Coronary artery (tissue), 2 donors: ENCODE results near the gene SMG5.
A peak's percentile ranks its signal among the peaks of the same experiment; 100 is the strongest.

Experiments
- DNase-seq: peaks from one replicate; pipeline ENCODE4 v3.0.0-alpha.2; 2017; ENCODE audit warnings: low spot score
- H3K27ac ChIP-seq, 2 donors: fragments of 200-600 bp; sonication (generic); one replicate each; pipeline ENCODE4 v1.5.1; 2016 to 2019
- H3K4me3 ChIP-seq: fragments of 200-600 bp; sonication (generic); 2 replicates; pipeline ENCODE4 v1.5.1; 2016; ENCODE audit warnings: mild to moderate bottlenecking, moderate library complexity
- CTCF ChIP-seq: fragments of 200-600 bp; sonication (generic); IDR thresholded peaks from one replicate; pipeline ENCODE4 v1.5.1; 2019; ENCODE audit warnings: antibody characterized with exemption

Gene SMG5

GRCh38 chr1:156253634-156254033 lies 29.0 kb downstream of the SMG5 start:
- H3K27ac ChIP-seq, result no peak overlapping the region
- TF ChIP-seq CTCF, result no peak
- no peak overlapping the region for H3K4me3 ChIP-seq
- DNase-seq, result no peak

GRCh38 chr1:156251527-156251926 lies 31.1 kb downstream of the SMG5 start:
- no peak overlapping the region for H3K27ac ChIP-seq
- TF ChIP-seq CTCF, result no peak
- no peak overlapping the region for H3K4me3 ChIP-seq
- no peak for DNase-seq

GRCh38 chr1:156249593-156249992 lies 33.0 kb downstream of the SMG5 start:
- Histone ChIP-seq H3K27ac (no peak overlapping the region), H3K4me3 (no peak overlapping the region)
- TF ChIP-seq CTCF, result no peak

GRCh38 chr1:156248323-156248683 lies 34.3 kb downstream of the SMG5 start:
- TF ChIP-seq CTCF, result no peak
- Histone ChIP-seq H3K4me3 (no peak overlapping the region), H3K27ac (peak overlapping the region in 1 of 2 donors; percentile 5)
- no peak for DNase-seq

More at GRCh38 chr1:156249593-156249992, 33.0 kb downstream of the SMG5 start:
- DNase-seq, result no peak

DNA sequence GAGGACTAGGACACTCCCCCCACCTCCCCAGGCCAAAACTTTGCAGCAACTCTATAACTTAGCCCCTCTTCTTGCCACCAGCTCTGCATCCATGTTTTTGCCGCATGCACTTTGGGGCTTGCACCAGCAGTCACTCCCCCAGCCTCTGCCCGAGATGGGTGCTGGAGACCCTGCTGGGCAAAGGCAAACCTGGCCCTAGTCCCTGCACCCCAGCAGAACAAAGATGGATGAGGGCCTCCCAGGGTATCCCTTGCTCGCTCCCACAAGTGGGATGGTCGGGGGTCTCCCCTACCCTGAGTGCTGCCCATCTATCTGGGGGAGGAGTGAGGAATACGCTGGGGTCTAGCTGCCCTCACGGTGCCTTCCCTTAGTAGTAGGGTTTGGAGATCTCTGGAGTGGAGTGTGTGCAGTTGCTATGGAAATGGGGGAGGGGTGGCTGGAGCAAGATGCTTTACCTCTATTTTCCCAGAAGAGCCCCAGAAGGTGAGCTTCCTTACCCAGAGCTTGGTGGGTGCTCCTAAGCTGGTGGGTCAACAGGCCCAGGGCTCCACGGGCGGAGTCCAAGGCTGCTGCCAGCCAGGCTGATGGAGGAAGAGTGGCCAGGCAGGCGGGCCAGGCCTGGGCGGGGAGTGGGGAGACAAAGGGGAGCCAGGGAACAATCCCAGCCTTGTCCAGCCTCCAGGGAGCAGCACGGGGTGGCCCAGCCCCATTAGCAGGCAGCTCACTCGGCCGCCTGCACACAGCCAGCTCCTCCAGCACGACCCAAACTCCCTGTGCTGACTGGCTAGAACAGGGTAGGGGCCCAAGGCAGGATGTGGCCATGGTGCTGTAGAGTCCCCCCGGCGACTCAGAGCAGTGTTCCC lies 34.9 kb downstream of the SMG5 start, which contains the start of gene PAQR6:
PAQR6 (minus strand) TSS at position 597 of the 863 bp plus-strand sequence. CDS start 1,325 bp downstream, outside the sequence.
- peak within 1 kb of the TSS in 1 of 2 donors; percentile 5 for H3K27ac ChIP-seq
- H3K4me3 ChIP-seq, result peak within 1 kb of the TSS; percentile 7

GRCh38 chr1:156246781-156247459 lies 35.7 kb downstream of the SMG5 start:
- DNase-seq, result no peak
- Histone ChIP-seq H3K27ac (peak overlapping the region in 1 of 2 donors; percentile 5), H3K4me3 (peak overlapping the region; percentile 7)
- TF ChIP-seq CTCF, result no peak

More for the DNA sequence above, 34.9 kb downstream of the SMG5 start, which contains the start of gene PAQR6:
- no peak for TF ChIP-seq CTCF
- DNase-seq, result no peak
